Mesothelial cell of epicardium (in vitro differentiated cells): ENCODE results near the gene MDH2. TPM values are rescaled to one million over a fixed set of nuclear protein-coding genes. Genes with fewer than 3 reads are reported as not detected.

Experiments used
- total RNA-seq: library from RNA; stranded (reverse); gene quantifications from 3 replicates; pipeline ENCODE4 v1.2.1, GENCODE V29; 2021

Gene MDH2
- total RNA-seq, 1 donor from 2014 or later: 133 TPM

Other genes starting within 250 kb of the MDH2 start
- not detected in 3 replicates for gene CCL24, start 234.3 kb upstream of the MDH2 start, total RNA-seq
- 52.5 to 54.7 TPM (median 53.7 TPM) in 3 replicates for gene RHBDD2, start 169.1 kb upstream of the MDH2 start, total RNA-seq
- 78.5 to 88.6 TPM (median 81.3 TPM) in 3 replicates for gene POR, start 133.0 kb upstream of the MDH2 start, total RNA-seq
- gene TMEM120A, start 53.5 kb upstream of the MDH2 start, total RNA-seq: 13.8 to 21.2 TPM (median 17.8 TPM) in 3 replicates
- gene STYXL1, start 106 bp upstream of the MDH2 start, total RNA-seq: 35.3 to 40.7 TPM (median 39.9 TPM) in 3 replicates
- 6.9 to 8.2 TPM (median 7.7 TPM) in 3 replicates for gene SRRM3, start 153.8 kb downstream of the MDH2 start, total RNA-seq